Measurements from ENCODE around the gene DTNA.
A peak's percentile ranks its signal among the peaks of the same experiment; 100 is the strongest.

DTNA gene

DNA sequence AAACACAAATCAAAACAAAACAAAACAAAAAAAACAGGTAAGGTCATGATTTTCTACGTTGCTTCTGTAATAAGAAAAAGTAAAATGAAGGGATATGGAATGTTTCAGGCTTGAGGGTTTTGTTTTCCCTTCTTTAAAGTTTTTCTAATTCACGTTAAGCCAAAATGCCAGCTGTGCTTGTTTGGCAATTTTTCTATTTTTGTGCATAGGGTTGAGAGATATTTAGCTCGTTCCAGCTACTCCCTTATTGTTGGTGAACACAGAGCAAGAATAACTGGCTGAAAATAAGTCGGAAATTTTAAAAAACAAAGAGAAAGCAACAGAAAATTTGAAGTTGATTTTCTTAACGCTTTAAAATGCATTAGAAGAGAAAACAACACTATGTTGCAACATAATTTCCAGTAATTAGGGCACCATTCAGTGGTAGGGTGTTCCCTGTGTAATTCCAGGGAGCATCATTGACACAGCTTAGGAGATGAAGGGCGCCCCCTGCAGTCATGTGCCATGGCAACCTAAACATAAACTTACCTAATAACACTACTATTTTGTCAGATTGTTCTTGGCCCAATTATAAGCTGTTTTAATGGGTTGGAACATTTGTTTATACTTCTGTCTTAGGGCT, 99.5 kb downstream of the DTNA start:
- DNase-seq: peak; percentile 67

DNA sequence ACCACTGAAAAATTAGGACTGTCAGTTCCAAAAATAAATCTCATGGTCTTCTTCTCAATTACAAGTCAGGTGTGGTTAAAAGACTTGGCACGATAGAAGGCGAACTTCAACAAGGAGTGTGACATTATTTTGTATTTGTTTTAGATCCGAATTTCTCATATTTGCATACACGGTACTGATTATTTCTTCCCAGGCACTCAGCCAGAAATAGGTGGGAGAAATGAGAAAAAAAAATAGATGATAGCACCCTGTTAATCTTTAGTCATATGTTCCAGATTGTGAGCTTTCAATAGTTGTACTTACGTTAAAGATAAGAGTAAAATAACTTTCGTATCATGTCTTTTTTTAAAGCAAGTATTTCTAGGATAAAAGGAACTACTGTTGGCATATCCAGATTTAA, 106.1 kb downstream of the DTNA start:
- DNase-seq: no peak

DNA sequence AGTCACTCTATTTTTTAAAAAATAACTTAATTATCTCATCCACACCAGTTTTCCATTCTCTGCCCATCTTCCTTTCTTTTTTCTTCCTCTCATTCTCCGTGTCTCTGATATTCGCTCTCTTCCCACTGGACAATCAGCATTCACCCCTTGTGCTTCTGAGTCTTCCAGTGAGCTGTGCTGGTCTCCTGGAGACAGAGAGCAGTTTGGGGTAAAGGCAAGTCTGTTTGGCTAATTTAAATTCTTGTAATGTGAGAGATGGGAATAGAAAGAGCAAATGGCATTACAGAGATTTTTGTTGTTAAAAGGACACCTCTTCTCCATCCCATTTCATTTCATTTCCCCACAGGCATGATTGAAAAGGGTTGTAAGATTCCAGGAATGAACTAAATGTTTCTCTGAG, 107.5 kb downstream of the DTNA start:
- DNase-seq: no peak

DNA sequence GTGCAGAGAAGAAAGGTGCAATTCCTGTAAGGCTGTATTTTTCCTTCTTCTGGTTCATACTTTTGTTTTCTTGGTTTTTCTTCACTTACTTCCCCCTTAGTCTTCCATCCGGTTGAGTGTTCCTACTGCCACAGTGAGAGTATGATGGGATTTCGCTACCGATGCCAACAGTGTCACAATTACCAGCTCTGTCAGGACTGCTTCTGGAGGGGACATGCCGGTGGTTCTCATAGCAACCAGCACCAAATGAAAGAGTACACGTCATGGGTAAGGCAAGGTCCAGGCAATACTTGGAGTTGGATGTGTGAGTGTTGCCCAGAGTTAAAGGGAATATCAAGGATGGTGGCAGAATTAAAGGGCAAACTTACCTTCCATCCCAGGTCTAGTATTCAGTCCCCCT, 108.0 kb downstream of the DTNA start:
- DNase-seq: no peak

DNA sequence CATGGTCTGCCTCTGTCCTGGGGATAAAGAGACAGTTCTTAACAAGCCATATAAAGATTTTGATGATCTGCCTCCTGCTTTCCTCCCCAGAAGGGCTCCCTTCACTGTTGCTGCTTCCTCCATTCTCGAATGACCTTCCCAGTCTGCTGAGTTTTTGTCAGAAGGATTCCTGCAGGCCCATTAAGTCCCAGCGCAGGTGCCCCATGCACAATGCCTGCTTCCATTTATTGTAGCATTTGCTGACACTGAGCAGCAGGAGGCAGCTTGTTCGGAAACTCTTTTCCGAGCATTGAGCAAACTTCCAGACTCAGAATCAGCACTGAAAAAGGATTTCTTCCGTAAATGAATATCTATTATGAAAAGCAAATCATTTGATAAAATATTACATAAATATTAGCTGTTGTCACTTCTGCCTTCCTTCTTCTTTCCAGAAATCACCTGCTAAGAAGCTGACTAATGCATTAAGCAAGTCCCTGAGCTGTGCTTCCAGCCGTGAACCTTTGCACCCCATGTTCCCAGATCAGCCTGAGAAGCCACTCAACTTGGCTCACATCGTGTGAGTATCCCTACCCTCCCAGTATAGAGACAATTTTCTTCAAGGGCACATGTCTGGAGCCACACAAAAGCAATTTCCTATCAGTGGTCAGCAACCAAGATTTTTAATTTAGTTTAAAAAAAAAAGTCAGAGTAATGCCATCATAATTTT, 110.4 kb downstream of the DTNA start:
- no peak for DNase-seq

DNA sequence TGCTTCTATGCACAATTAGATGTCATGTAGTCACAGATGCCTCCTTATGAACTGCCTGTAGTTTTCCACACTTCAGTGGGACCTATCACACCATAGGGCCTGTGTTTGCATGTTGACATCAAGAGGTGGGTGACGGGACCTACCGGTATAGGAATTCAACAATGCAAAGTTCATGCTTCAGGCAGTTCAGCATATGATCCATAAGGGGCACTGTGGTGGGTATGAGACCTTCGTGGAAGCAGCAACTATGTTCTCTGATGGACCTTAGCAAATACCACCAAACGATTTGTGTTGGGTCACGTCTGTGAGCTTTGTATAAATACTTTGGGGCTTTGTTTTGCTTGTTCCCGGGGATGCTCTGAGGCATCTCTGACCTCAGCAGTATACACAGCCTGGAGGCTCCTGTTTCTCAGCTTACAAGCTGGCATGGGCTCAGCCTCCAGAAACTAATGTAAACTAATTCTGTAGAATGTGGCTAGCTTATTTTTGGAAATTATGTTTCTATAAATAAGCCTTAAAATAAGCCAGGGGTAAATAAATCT, 111.6 kb downstream of the DTNA start:
- DNase-seq: no peak

DNA sequence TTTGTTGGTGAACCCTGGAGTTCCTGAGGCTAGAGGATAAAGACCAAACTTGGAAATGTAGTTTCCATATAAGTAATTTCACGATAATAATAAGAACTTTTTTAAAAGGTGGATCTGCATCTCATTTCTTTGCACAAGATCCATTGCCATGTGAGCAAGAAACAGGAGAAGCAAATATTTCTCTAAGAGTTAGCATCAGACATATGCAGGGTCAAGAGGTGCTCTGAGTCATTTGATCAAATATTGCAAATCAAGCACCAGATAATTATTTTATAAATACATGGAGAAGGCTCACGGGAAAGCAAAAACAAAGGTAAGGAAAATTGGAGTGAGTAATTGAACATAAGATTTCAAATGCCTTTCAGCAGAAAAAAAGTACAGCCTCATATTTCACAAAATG, 118.0 kb downstream of the DTNA start:
- DNase-seq: no peak

DNA sequence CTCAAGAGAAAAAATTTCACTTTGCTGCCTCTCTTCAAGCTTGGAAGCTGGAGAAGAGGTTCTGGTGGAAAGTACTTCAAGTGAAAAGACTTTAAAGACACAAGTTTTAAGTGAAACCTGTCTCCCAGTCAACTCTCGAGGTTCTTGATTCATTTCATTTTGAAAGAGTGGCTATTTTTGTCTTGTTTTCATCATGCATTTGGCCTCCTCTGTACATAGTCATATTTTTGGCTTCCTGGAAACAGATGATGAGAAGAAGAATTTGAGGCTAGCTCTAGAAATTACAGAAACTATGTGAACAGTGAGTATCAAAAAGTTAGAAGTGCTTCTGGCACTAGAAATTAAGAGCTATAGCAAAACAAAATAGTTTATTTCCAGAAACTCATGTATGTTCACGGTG, 124.8 kb downstream of the DTNA start:
- no peak for DNase-seq

DNA sequence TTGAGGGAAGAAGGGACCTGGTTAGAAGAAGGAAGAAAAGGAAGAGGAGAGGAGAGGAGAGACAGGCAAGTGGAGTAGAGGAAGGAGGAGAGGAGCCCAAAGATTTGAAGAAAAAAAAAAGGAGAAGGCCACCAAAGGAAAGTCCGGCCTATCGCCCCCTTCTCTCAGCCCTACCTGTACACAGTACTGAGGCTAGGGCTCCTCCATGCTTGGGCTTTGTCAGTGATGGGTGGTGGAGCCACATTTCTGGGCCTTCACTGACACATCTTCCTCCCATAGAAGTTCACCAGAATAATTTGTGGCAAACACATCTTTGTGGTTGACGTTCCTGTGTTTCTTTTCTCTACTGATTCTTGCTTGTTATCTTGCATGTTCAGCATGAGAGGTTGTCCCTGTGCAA, 125.4 kb downstream of the DTNA start:
- no peak for DNase-seq

DNA sequence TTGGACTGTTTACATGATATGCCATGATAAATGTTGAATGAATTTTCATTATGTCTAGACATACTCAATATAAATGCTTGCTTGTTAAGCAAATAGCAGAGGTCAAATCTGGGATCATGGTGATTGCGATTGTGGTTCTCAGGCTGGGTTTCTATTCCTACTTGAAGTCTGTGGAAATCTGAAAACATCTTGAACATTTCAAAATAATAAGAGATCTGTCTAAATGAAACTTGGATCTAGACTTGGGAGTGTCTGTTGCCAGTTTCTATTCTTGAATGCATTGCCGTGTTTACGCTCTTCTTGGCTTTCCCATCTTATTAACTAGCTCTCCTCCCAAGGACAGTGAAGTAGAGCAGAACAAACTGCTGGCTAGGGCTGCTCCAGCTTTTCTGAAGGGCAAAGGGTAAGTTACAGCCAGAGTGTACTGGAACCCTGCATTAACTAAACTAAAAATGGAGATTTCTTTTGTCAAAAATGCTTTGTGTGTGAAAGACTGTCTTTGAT, 127.7 kb downstream of the DTNA start:
- no peak for DNase-seq

DNA sequence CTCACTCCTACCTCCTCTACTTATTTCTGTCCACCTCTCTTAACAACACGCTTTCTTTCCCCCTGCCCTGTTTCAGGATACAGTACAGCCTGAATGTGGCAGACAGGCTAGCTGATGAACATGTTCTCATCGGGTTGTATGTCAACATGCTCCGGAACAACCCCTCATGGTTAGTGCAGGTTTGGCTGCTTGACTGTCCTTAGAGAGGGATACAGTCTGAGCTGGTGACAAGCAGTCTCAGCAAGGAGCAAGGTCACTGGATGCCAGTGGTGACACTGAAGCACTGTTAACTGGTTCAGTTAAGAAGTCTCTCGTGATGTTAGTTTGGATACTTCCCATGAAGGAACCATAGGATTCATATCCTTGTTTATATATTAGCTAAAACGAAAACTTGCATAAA, 128.6 kb downstream of the DTNA start:
- DNase-seq: no peak

DNA sequence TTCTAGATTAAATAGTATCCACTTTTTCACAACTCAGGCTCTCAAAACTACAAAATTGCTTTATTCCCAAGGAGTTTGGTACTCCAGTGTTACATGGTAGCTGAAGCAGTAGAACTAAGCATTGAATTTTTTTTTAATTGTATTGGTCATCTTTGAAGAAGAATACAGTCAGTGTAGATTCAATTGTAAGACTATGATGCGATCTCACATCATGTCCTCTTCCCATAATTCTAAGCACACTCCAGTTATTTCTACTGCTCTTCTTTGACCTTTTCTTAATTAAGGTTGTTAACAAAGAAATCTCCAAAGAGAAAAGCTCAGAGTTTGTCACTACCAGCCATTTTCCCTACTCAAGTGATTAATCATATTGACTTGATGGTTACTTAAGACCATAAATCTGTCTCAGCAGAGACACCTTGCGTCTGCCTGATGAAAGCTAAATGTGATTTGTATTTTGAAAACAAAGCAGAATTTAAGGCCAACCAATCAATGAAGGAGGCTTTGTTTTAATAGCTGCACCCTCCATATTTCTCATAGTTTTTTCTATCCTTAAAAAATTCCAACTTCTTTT, 130.2 kb downstream of the DTNA start:
- DNase-seq: no peak

DNA sequence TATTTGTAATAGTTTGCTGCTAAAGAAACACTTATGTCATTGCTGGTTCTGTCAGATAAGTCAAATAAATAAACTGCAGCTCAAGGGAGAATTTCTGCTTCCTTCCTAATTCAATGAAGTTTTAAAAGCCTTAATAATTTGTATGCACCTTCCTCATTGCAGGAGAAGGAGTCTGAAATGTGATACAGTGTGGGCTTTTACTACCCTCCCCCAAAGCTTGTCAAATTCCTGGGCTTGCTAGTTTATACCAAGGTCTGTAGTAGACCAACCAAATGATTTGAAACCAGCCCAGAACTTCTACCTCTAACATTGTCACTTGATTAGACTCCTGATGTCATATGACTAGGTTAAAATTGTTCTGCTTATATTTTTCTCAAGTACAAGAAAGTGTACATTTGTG, 131.8 kb downstream of the DTNA start:
- DNase-seq: no peak

DNA sequence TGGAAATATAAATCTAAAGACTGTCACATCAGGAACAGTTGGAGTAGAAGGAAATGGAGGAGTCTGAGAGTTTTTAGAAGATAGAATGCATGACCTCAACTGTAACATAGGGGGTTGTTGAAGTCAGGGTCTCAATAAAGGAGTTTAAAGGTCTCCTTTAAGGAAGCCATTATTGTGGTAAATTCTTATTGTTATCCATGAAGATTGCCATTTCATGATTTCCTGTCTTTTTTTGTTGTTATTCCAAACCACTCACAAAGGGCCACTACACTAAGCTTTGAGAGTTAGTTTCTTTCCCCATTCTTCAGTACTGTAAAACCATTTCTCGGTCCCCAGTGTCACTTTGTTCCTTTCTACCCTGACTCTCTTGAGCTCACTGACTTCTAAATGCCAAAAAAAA, 134.0 kb downstream of the DTNA start:
- DNase-seq: no peak

DNA sequence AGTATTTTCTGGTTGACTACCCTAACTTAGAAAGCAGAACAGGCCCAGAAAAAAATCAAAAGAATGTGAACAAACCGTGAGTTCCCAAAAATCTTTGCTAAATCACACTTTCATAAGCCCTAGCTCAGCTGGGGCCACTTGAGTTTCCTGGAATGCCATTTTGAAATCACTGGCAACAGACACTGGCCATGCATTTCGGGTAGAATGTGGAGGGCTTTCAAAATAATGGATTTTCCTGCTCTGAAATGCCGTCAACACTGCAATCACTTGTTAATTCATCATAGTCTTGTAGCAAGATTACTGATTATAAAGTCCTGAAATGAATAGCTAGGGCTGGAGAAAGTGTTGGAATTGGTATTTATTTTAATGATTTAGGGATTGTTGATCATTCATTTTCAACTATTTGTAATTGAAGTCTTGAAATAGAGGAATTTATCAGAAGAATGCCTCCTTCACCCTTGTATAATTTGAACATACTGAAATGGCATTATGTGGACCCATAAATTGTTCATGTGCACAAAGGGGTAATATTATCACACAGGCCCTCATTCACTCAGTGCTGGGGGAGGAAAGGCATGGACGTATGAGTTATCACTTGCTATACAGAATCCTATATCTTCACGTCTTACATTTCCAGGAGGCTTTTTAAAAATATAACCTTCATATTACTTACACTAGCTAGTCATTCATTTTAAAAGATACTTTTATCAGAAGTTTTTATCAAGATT, 134.8 kb downstream of the DTNA start:
- DNase-seq: no peak

DNA sequence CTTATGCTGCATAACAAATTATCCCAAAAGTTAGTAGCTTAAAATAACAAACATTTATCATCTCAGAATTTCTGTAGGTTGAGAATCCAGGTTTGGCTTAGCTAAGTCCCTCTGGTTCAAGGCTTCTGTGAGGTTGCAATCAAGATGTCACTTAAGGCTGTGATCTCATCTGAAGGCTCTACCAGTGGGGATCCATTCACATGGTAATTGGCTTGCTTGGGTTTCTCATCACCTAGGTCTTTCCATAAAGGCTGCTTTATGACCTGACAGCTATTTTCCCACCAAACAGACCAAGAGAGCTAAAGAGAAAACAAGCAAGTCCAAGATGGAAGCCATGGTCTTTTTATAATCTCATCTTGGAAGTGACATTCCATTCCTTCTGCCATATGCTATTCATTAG, 137.3 kb downstream of the DTNA start:
- DNase-seq: no peak

DNA sequence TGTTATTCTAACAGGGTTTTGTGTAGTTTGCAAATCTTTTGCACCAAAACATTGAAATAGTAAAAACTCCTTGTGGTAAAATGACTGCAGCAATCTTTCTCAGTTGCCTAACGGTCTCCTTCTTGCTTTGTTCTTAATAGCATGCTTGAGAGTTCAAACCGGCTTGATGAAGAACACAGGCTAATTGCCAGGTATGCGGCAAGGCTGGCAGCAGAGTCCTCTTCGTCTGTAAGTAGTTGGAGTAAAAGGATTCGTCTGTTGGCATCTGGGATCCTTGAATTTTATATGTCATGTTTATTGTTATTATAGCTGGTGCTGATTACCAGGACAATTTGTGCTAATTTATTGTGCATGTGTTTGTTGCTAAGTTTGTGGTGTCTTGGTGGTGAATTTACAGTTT, 138.1 kb downstream of the DTNA start:
- DNase-seq: no peak

DNA sequence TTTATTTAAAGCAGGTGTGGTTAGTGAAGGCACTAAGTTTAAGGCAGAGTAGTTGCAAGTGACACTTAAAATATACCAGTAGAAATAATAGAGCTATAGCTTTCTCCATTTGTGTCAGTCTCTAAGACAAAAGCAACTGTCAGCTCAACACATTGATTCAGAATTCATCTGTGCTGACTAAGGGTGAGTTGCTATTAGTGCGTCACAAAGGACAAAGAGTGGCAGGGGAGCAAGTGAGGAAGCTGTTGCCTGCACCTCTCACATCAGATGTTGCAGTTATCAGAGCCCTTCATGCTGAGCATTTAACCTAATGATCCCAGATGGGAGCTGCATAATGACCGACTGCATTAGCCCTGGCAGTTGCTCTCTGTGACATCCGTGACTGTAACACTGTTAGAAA, 138.6 kb downstream of the DTNA start:
- DNase-seq: no peak

DNA sequence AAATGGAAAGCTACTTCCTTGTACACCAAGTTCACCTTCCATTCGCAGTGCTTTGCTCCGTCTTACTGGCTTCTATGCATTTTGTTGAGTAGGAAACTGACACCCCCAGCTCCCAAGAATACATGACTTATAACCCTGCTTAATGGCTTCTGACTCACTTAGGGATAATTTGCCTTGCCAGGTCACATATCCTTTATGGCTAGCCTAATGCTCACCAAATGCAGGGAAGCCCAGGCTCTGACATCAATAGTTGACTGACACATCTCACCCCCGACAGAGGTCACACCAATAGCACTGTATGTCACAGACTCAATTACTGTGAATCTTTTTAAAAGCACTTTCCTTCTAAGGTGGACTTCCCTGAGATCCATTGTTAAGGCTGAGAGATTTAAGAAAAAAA, 147.2 kb downstream of the DTNA start:
- DNase-seq: no peak

DNA sequence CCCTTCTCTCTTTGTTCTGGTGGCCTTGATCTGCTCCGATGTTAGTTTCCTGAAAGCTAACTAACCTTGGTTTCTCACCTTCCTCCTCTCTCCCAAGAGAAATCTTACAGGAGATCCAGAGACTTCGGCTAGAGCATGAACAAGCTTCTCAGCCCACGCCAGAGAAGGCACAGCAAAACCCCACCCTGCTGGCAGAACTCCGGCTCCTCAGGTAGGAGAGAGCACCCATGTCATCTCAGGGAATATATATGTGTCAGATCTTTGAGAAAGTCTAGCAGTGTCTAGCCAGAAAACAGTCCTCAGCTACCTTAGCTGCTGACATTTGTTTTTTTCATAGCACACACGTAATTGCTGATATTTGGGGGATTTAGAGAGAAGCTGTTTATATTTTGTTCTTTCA, 148.1 kb downstream of the DTNA start:
- no peak for DNase-seq

DNA sequence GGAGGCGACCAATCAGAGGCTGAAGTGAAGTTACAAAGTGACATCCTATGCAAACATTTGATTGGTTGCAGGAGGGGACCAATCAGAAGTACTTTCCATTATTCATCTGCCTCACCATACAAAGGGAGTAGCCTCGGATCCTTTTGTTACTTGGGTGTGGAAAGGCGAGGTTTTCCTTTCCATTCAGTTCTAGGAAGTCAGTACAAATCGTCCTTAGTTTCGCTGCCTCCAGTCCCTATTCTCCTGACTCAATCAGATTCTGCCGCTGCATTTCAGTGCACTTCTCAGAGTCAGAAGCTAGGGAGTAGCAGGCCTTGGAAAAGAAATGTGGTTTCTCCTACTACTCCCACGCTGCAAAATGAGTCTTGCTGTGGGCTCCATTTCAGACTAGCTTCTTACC, 149.4 kb downstream of the DTNA start:
- no peak for DNase-seq

DNA sequence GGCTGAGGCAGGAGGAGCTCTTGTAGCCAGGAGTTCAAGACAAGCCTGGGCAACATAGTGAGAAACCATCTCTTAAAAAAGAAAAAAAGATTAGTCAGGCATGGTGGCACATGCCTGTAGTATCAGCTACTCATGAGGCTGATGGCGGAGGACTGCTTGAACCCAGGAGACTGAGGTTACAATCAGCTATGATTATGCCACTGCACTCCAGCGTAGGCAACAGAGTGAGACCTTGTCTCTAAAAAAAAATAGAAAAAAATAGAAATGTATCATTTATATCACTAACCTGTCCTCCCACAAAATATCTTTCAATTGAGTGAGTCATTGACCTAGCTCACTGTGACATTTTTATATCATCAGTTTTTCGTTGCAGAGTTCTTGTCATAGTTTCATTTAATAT, 152.5 kb downstream of the DTNA start:
- no peak for DNase-seq

DNA sequence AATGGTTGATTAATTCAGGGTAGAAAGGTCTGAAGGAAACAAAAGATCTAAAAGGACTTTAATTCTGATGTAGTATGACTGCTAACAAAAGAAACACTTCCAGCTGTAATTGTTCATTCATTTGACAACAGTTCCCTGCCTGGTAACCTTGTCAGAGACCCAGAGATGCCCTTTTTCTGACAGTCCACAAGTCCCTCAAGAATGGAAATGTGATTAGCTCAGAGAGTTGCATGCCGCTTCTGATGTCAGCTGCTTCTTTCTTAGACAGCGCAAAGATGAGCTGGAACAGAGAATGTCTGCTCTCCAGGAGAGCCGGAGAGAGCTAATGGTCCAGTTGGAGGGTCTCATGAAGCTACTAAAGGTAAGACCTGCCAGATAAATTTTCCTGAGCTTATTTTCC, 153.6 kb downstream of the DTNA start:
- no peak for DNase-seq
